Muscle of back (tissue), 11 donors: ENCODE measurements around the gene SEMA4D. TPM values are rescaled to one million over a fixed set of nuclear protein-coding genes. Genes with fewer than 3 reads are reported as not detected.

Experiments used
- DNase-seq, 3 donors: peaks; one replicate each; pipeline versions ENCODE4 v3.0.0 to v3.0.0-alpha.2; 2013
- polyA plus RNA-seq, 10 donors: library from polyadenylated mRNA; unstranded; fragments of 120-200 nt; gene quantifications; one replicate each; pipeline ENCODE4 v1.2.1, GENCODE V29; 2013; ENCODE audit not compliant: insufficient read length in 10 of 10

Gene SEMA4D
- polyA plus RNA-seq, 10 donors, result 13.7 to 24.7 (median 21.4) TPM

GRCh38 chr9:89502038-89502601 is 4.2 kb upstream of the SEMA4D start:
- DNase-seq, result no peak

GRCh38 chr9:89501311-89501898 is 3.5 kb upstream of the SEMA4D start:
- no peak for DNase-seq

DNA sequence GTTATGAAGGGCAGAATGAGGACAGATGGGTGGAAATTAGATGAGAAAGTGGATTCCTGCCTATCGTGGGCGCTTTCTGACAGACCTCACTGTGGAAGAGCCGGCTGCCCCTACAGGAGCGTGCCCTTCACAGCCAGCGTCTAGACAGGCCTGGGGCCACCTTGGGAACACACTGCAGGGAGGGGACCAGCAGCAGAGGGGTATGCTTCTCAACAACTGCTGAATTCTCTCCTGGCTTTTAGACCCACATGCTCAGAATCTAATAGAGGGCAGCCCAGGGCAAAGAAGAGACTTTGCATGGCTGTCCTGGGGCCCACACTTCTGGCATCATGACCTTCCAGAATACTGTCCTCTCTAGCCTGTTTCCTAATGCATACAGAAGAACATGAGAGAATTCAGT is 2.1 kb upstream of the SEMA4D start:
- DNase-seq, result no peak

GRCh38 chr9:89498852-89499480 is 1.1 kb upstream of the SEMA4D start:
- no peak for DNase-seq

- DNase-seq, result peak in 1 of 3 donors; percentile 28
Observed at GRCh38 chr9:89497257-89497963, 503 bp downstream of the SEMA4D start.

GRCh38 chr9:89496645-89497256 is 1.2 kb downstream of the SEMA4D start:
- DNase-seq, result peak in 1 of 3 donors; percentile 51

GRCh38 chr9:89495824-89496560 is 1.9 kb downstream of the SEMA4D start:
- no peak for DNase-seq

- no peak for DNase-seq
Observed at GRCh38 chr9:89494199-89494598, 3.7 kb downstream of the SEMA4D start.

- peak in 1 of 3 donors; percentile 48 for DNase-seq
Observed at GRCh38 chr9:89493671-89494070, 4.2 kb downstream of the SEMA4D start.

GRCh38 chr9:89493181-89493580 is 4.7 kb downstream of the SEMA4D start:
- no peak for DNase-seq

GRCh38 chr9:89492586-89492985 is 5.3 kb downstream of the SEMA4D start:
- DNase-seq, result no peak

DNA sequence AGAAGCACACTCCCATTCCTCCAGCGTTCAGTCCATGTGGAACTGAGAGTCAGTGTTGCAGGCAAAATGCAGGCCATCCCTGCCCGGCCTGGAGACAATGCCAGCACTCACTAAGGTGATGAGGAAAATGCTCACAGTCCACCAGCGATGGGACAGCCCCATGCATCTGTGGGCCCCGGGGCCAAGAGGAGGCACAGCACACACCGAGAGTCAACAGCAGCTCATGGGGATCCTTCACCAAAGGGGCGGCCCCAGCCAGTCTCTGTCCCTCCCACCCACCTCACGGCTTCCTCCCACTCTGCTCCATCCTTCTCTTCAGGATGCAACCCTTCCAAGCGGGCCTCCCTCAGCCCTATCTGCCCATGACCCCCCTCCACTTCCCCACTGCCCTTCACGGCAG is 6.2 kb downstream of the SEMA4D start:
- DNase-seq, result no peak

- DNase-seq, result no peak
Observed at GRCh38 chr9:89489548-89490530, 8.1 kb downstream of the SEMA4D start.

- DNase-seq, result peak in 1 of 3 donors; percentile 36
Observed at GRCh38 chr9:89488936-89489335, 9.0 kb downstream of the SEMA4D start.

- DNase-seq, result no peak
Observed at GRCh38 chr9:89488131-89488530, 9.8 kb downstream of the SEMA4D start.

DNA sequence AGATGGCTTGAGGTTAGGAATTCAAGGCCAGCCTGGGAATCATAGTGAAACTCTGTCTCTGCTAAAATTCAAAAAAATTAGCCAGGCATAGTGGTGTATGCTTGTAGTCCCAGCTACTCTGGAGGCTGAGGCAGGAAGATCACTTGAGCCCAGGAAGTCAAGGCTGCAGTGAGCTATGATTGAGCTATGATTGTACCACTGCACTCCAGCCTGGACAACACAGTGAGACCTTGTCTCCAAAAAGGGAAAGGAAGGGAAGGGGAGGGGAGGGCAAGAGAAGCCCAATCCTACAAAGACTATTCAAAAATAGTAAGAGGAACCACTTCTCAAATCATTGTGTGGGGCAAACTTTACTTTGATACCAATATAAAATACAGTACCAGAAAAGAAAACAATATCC is 11.2 kb downstream of the SEMA4D start:
- no peak for DNase-seq

- no peak for DNase-seq
Observed at GRCh38 chr9:89484475-89485404, 13.2 kb downstream of the SEMA4D start.

- DNase-seq, result no peak
Observed at GRCh38 chr9:89483592-89484474, 14.1 kb downstream of the SEMA4D start.
